GM19099 (cell line): ENCODE data around the gene LINC01488.

ENCODE experiments used
- POLR2A ChIP-seq: IDR thresholded peaks from 3 replicates; pipeline ENCODE4 v1.6.1; 2011; ENCODE audit warnings: low read depth; ENCODE audit not compliant: insufficient read length; ENCODE audit errors: extremely low read depth

Gene LINC01488

DNA sequence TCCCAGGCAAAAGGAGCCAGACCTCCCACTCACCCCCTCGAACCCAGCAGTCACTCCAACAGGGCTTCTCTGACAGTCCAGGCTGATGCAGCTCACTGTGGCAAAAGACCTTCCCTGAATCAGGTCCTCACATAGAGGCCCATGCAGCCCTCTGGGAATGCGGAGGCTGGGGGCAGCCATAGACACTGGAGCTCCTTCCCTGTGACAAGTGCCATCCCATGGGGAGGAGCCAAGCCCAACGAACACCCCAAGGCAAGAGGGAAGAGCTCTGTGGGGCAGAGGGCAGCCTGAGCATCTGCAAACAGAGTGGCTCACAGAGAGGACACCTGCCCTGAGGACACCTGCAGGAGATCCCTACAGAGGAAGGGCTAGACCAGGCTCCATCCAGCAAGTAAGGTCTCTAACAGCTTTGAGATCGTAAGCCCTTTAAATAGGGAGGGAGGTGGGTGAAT, at the start of gene LINC01488:
Gene LINC01488, plus strand, starts transcription at position 271 of the 452 bp plus-strand sequence.
- no peak for TF ChIP-seq POLR2A

- TF ChIP-seq POLR2A = no peak
These were observed 49.3 kb upstream of the LINC01488 start for GRCh38 chr11:69431893-69432738.

DNA sequence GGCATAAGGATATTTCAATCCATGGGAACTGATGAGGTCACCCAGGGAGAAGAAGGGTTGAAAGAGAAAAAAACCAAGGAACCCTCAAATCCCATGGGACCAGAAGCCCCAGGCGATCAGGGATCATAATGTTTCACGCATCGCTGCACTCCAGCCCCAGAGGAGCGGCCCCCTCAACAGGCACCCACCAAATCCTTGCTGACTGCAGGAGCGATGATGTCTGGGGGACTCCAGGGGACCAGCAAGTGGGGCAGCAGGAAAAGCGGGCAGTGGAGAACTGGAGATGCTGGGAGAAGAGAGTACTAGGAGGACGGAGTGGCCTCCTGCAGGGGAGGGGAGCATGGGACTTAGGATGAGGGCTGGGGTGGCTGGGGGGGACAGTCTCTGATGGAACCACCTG, 47.7 kb upstream of the LINC01488 start:
- no peak for TF ChIP-seq POLR2A

DNA sequence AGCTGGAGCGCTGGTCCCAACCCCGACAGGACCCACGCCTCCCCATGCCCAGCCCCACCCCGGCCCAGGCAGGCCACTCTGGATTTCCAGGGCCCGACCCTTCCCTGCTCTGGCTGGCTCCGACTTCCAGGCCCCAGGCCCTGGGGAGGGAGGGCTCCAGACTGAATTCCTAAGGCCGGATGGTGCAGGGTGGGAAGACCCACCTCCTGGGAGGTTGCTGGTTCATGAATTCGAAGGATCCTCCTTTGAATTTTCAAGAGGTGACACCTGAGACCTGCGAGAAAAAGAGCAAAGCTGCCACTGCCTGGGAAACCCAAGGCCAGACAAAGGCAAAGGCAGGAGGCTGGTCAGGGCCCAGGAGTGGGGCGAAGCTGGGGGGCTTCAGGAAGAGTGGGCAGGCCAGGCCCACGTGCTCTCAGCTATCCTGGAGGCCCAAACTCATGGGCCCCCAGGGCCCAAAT, 47.0 kb upstream of the LINC01488 start:
- TF ChIP-seq POLR2A = no peak

- no peak for TF ChIP-seq POLR2A
These were observed 46.1 kb upstream of the LINC01488 start for GRCh38 chr11:69435161-69435986.

- no peak for TF ChIP-seq POLR2A
These were observed 45.2 kb upstream of the LINC01488 start for GRCh38 chr11:69436041-69436982.

- no peak for TF ChIP-seq POLR2A
These were observed 44.2 kb upstream of the LINC01488 start for GRCh38 chr11:69437001-69437875.

GRCh38 chr11:69437876-69438205, 43.6 kb upstream of the LINC01488 start:
- TF ChIP-seq POLR2A = no peak

DNA sequence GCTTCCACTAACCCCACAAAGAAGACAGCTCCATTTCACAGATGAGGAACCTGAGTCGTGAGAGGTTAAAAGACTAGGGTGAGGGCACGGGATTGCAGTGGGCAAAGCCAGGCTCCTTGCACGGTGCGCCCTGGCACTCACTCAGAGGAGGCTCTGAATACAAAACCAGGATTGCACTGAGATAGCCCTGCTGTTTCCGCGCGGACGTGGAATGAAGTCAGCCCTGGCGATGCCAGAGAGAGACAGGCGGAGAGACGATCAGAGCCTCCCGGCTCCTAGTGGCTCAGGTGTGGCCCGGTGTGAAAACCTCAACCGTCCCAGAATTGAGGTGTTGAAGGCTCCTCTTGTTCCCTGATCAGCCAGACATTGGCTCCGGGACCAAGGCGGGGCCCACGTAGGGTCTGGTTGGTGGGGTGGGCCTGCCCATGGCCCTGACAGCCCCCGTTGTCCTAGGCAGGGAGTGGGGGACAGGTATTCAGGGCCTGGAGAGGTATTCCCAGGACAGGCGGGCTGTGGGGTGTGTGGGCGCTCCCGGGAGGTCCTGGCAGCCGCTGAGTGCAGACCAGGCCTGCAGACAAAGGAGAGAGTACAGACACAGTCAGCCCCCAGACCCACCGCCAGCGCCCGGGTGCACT, 43.1 kb upstream of the LINC01488 start:
- TF ChIP-seq POLR2A = no peak

- TF ChIP-seq POLR2A = no peak
These were observed 42.3 kb upstream of the LINC01488 start for GRCh38 chr11:69439127-69439526.

DNA sequence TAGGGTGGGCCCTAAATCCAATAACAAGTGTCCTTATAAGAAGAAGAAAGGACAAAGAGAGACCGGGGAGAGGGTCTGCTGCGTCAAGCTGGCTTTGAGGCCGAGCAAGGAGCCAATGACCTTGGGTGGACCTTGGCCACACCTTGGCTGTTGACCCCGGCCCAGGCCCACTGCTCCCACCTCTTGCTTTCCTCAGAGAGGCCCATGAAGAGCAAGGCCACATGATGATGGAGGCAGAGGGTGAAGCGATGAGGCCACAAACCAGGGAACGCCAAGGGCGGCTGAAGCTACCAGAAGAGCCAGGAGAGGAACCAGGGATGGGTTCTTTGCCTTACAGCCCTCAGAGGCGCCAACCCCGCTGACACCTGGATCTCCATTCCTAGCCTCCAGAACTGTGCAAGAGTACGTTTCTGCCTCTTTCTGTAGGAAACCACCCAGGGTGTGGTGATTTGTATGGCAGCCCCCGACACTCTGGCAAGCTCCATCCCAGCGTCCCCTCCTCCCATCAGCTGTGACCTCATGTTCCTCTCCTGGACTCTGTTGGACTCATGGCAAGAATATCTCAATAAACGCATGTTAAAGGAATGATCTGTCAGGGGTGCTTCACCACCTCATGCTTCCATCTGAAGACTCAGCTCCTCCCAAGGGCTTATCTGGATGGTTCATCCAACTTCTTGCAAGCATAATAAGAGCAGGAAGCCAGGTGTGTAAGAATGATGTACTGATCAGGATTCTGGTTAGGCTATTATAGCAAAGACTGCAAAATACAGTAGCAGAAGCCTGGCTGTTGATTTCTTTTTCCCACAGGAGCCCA, 41.6 kb upstream of the LINC01488 start:
- TF ChIP-seq POLR2A = no peak

GRCh38 chr11:69440876-69441275, 40.6 kb upstream of the LINC01488 start:
- TF ChIP-seq POLR2A = no peak
